ENCODE measurements around the gene TRPM3.

The TRPM3 gene

GRCh38 chr9:71121275-71122021, at the start of gene TRPM3:
TSS of gene TRPM3 (minus strand) at chr9:71121621. CDS start at chr9:71121354, 267 bp downstream.
- H3K9ac ChIP-seq: no peak within 1 kb of the TSS
- TF ChIP-seq CTCF (IDR thresholded peaks at IDR 0.05): no peak
- no peaks in the 10 kb centered on the region for H3K36me3 ChIP-seq (ENCODE audit: control insufficient read depth, insufficient read depth, low read length)
- H3K4me1 ChIP-seq: no peaks in the 10 kb centered on the region
- no peak within 1 kb of the TSS for H3K4me3 ChIP-seq (ENCODE audit: low read depth, low read length)
- no peaks in the 10 kb centered on the region for H3K27me3 ChIP-seq (ENCODE audit: control insufficient read depth, insufficient read depth, low read length)
- H3K4me2 ChIP-seq (ENCODE audit: low read length): no peak within 1 kb of the TSS
- no peak within 1 kb of the TSS for H2AFZ ChIP-seq
- no peaks in the 10 kb centered on the region for H3K79me2 ChIP-seq
- no peak within 1 kb of the TSS for H3K27ac ChIP-seq
- no peaks in the 10 kb centered on the region for H3K9me3 ChIP-seq (ENCODE audit: control insufficient read depth, low read length)

GRCh38 chr9:71168418-71168817, 47.0 kb upstream of the TRPM3 start:
- no peaks in the 10 kb centered on the region for H3K4me1 ChIP-seq

GRCh38 chr9:71162126-71162525, 40.7 kb upstream of the TRPM3 start:
- no peak overlapping the region for H2AFZ ChIP-seq
- H3K9ac ChIP-seq: no peak overlapping the region
- H3K27ac ChIP-seq: no peak overlapping the region
- no peaks in the 10 kb centered on the region for H3K9me3 ChIP-seq (ENCODE audit: control insufficient read depth, low read length)
- H3K4me3 ChIP-seq (ENCODE audit: low read depth, low read length): no peak overlapping the region
- no peaks in the 10 kb centered on the region for H3K27me3 ChIP-seq (ENCODE audit: control insufficient read depth, insufficient read depth, low read length)
- H3K4me1 ChIP-seq: no peaks in the 10 kb centered on the region
- H3K79me2 ChIP-seq: no peaks in the 10 kb centered on the region
- TF ChIP-seq CTCF (IDR thresholded peaks at IDR 0.05): no peak
- no peak overlapping the region for H3K4me2 ChIP-seq (ENCODE audit: low read length)
- no peaks in the 10 kb centered on the region for H3K36me3 ChIP-seq (ENCODE audit: control insufficient read depth, insufficient read depth, low read length)

More at GRCh38 chr9:71168418-71168817, 47.0 kb upstream of the TRPM3 start:
- no peak overlapping the region for H3K4me3 ChIP-seq (ENCODE audit: low read depth, low read length)
- no peak overlapping the region for H3K4me2 ChIP-seq (ENCODE audit: low read length)
- no peaks in the 10 kb centered on the region for H3K9me3 ChIP-seq (ENCODE audit: control insufficient read depth, low read length)
- no peak for TF ChIP-seq CTCF (IDR thresholded peaks at IDR 0.05)
- no peak overlapping the region for H3K27ac ChIP-seq
- H2AFZ ChIP-seq: no peak overlapping the region
- no peak overlapping the region for H3K9ac ChIP-seq
- H3K27me3 ChIP-seq (ENCODE audit: control insufficient read depth, insufficient read depth, low read length): no peaks in the 10 kb centered on the region
- no peaks in the 10 kb centered on the region for H3K79me2 ChIP-seq
- H3K36me3 ChIP-seq (ENCODE audit: control insufficient read depth, insufficient read depth, low read length): no peaks in the 10 kb centered on the region

- no peak overlapping the region for H2AFZ ChIP-seq
- no peak overlapping the region for H3K27ac ChIP-seq
- H3K36me3 ChIP-seq (ENCODE audit: control insufficient read depth, insufficient read depth, low read length): no peaks in the 10 kb centered on the region
- no peak overlapping the region for H3K4me2 ChIP-seq (ENCODE audit: low read length)
- no peaks in the 10 kb centered on the region for H3K79me2 ChIP-seq
- H3K4me1 ChIP-seq: no peaks in the 10 kb centered on the region
- no peaks in the 10 kb centered on the region for H3K27me3 ChIP-seq (ENCODE audit: control insufficient read depth, insufficient read depth, low read length)
- no peak for TF ChIP-seq CTCF (IDR thresholded peaks at IDR 0.05)
- no peaks in the 10 kb centered on the region for H3K9me3 ChIP-seq (ENCODE audit: control insufficient read depth, low read length)
- no peak overlapping the region for H3K4me3 ChIP-seq (ENCODE audit: low read depth, low read length)
- H3K9ac ChIP-seq: no peak overlapping the region
These were observed 36.3 kb upstream of the TRPM3 start for GRCh38 chr9:71157731-71158130.

GRCh38 chr9:71147368-71147767, 25.9 kb upstream of the TRPM3 start:
- H3K4me2 ChIP-seq (ENCODE audit: low read length): no peak overlapping the region
- no peaks in the 10 kb centered on the region for H3K79me2 ChIP-seq
- no peak overlapping the region for H3K27ac ChIP-seq
- no peak overlapping the region for H3K9ac ChIP-seq
- H3K4me1 ChIP-seq: no peaks in the 10 kb centered on the region
- no peaks in the 10 kb centered on the region for H3K9me3 ChIP-seq (ENCODE audit: control insufficient read depth, low read length)
- no peak for TF ChIP-seq CTCF (IDR thresholded peaks at IDR 0.05)
- H3K27me3 ChIP-seq (ENCODE audit: control insufficient read depth, insufficient read depth, low read length): no peaks in the 10 kb centered on the region
- H3K4me3 ChIP-seq (ENCODE audit: low read depth, low read length): no peak overlapping the region
- no peak overlapping the region for H2AFZ ChIP-seq
- H3K36me3 ChIP-seq (ENCODE audit: control insufficient read depth, insufficient read depth, low read length): no peaks in the 10 kb centered on the region
